ENCODE data around the gene RSU1.
"Not testable (repeated sequence)": the region's sequence is repeated elsewhere in the genome, so short reads cannot be mapped to it uniquely, and the experiment has no call there.

RSU1 gene

DNA sequence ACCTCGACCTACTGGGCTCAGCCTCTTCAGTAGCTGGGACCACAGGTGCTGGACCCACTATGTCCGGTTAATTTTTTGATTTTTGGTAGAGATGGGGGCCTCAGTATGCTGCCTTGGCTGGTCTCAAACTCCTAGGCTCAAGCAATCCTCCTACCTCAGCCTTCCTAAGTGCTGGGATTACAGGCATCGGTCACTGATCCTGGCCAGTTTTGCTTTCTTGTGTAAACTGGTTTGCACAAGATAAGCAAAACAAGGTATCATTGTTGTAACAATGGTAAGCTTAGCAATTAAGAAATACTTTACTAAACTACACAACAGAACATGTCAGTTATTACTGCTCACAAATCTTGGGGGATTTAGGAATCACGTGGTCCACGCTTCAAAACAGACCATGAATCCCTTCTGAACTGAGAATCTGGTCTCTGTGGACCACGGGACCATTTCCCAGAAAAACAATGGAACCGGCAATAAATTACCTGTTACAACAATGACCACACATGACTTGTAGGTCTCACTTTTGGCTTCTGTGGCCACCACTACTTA is 36.8 kb downstream of the RSU1 start:
- DNase-seq (ENCODE audit: low read depth in 2 of 2), result no peak

DNA sequence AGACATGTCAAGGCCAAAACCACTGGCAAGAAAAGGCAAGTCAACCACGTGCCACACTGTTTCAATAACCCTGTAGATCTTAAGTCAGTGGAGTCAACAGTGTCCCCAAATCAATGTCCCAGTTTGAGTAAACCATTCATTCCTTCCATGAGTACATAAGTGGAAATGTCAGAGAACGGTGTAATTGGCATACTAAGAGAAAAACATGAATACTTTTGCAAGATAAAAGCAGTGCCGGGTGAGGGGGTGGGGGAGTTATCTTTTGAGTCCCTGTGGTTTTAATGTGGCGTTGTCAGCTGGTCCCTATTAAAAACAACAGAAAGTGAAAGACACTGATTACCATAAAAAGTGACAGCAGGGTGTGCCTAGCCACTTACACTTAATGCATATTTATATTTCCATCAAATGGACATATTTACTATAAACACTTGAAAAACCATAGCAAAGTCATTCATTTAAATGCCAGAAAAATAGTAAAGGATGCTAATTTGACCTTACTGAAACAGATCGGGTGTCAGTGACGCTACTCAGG is 37.8 kb downstream of the RSU1 start:
- peak; percentile 57 to 60 for DNase-seq (ENCODE audit: low read depth in 2 of 2)

DNA sequence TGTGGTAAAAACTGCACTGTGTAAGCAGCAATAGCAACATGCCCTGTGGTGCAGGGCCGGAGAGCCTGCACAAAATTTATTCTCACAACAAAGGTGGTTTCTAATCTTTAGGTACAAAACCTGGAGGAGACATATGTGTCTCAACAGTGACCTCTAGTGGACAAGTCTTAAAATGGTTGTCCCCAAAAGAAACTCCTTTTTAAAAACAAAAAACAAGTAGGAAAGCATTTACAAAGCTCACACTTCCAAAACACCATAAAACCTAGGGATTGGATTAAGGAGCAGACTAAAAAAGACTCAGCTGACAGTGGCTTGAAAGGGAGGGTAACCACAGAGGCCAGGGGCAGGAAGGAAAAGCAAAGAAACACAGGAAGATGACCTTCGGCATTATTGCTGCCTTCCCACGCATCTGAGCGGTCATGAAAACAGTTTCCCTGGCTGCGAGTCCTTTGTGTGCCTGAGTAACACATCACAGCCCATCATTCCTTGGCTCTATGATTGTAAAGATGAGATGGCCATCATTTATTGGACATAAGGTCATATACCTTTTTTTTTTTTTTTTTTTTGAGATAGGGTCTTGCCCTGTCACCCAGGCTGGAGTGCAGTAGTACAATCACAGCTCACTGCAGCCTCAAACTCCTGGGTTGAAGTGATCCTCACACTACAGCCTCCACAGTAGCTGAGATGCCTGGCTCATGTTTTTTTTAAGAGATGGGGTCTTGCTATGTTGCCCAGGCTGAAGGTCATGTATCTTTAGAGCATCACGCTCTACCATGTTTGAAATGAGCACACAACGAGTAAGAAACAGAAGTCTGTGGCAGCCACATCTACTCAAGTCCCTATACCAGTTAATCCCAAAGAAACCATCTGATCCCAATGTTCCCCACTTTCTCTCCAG is 39.5 kb downstream of the RSU1 start:
- no peak for DNase-seq (ENCODE audit: low read depth in 2 of 2)

DNA sequence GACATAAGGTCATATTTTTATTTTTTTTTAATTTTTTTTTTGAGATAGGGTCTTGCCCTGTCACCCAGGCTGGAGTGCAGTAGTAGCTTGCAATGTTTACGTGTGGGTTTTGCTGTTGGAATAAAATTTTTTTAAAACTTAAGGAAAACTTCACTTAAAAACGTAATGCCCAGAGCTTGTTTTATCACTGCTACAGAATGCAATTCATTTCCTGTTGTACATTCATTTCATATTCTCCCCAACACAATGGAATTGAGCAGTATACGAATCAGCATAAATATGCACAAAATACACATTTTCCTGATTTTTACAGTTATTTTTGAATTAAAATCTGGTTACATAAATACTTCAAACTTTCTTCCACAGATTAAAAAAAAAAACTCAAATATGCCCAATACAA is 40.3 kb downstream of the RSU1 start:
- no peak for DNase-seq (ENCODE audit: low read depth in 2 of 2)

DNA sequence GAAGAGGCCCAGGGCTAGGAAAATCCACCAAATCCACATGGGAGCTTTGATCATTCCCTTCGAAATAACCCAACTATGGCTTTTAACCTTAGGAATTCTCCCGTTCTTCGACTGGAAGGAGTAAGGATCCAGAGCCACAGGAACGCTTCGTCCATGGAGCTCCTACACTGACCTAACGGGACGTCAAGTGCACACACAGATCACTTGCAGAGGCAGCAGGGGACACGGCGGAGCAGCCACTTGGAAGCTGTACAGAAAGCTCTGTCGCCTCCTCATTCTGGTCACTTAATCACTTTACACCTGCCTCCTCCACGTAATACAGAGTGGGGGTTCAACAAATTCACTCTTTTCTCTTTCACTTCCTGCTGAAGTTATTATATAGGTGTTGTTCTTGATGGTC is 43.9 kb downstream of the RSU1 start:
- no peak for DNase-seq (ENCODE audit: low read depth in 2 of 2)

DNA sequence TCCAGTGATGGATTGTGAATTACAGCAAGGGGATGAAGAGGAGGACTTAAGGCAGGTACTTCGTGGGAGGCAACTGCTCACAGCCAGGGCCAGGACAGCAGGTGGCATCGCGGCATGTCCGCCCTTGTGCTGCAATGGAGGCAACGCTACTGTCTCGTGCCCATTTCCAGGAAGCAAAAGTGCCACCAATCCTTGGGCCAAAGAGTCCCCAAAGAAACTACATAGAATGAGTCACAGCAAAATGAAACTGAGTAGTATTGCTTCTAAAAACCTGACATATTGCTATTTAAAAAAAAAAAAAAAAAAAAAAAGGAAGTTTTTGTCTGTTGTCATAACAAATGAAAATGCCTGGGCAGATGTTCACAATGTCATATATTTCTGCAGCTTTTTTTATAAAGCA is 46.6 kb downstream of the RSU1 start:
- DNase-seq (ENCODE audit: low read depth in 2 of 2), result no peak

DNA sequence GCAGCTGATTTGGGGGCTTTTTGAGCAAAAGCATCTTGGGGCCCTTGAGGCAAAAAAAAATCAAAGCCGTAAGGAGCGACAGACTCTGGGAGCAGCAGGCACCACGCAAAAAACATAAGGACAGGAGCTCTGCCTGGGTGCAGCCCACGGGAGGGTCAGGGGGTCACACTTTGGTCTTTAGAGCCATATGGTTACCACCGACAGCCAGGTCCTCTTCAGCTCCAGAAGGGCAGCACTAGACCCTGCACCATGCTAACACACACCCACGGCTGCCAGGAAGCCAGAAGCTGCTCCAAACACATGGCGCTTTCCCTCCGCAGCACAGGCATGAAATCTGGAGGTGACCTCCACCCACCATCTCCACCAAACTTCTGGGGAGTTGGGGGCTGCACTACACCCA is 47.1 kb downstream of the RSU1 start:
- DNase-seq (ENCODE audit: low read depth in 2 of 2), result no peak

DNA sequence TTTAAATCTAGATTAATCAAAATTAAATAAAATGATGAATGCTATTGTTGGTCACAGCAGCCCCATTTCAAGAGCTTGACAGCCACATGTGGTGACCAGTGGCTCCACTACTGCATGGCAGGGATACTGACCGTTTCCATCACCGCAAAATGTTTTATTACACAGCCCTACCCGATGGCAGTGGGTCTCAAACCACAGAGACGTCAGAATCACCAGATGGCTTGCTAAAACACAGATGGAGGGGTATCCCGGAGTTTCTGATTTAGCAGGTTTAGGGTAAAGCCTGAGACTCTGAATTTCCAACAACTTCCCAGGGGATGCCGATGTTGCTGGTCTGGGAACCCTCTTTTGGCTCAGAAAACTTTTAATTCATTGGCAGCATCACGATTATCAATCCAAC is 47.9 kb downstream of the RSU1 start:
- no peak for DNase-seq (ENCODE audit: low read depth in 2 of 2)

DNA sequence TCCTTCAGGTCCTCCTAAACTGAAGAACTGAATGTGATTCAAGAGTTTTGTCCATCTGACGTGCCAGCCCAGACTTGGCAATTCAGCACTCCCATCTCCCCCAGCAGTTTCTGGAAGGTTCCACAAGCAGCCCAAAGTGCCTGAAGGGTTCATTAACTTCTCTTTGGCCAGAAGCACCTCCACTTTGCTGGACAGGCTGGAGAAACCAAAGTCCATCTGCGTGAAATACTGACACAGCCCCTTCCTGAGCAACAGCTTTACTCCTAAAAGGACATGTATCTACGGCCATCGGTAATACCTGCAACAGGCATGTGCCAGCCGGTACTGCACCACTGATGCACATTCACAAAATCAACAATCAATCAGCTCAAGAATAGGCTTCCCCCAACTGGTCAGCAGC is 48.5 kb downstream of the RSU1 start:
- no peak for DNase-seq (ENCODE audit: low read depth in 2 of 2)

DNA sequence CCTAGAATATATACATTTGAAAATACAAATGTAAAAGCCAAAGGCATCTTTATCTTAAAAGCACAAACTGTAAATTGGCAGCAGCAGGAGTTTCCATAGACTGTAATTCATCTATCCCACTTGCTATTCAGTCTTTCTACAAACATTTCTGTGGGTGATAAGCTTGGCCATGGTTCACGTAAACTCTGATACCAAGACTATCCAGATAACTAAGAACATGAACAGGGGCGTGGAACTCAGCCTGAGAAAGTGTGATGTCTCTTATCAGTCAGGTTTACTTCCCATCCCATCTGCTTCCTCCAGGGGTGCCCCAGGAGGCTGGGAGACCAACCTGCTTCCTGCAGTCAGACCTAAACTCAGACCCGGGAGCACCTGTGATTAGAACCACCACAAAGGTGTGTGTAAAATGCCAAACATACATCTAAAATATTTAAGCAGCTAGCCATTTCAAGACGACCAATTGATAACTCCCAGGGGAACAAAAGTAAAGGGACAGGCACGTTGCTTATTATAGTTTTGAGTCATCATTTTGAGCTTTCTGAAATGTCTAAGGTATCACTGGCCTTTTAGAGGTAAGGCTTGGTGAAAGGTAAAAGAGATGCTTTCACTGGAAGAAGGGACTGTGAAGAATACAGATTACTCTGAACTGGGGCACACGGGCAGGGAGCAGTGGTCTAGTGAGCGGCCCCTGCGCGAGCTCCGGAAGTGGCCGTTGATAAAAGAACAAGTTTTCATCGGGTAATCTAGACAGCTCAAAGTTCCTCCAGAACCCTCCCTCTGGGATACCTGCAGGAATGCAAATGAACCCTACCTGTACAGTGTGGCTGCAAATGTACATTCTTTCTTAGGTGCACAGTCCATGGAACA is 51.5 kb downstream of the RSU1 start:
- DNase-seq (ENCODE audit: low read depth in 2 of 2), result no peak

DNA sequence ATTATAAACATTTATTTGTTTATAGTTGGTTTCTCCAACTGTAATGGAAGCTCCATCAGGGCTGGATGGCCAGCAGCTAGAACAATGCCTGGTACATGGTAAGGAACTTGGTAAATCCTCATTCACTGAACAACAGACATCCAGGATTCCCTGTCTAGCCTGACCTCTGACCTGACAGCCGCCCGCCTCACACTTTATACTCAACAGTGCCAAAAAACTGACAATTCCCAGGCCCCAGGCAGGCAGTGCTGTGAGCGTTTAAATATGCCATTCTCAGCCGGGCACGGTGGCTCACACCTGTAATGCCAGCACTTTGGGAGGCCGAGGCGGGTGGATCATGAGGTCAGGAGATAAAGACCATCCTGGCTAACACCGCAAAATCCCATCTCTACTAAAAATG is 55.9 kb downstream of the RSU1 start:
- no peak for DNase-seq (ENCODE audit: low read depth in 2 of 2)

DNA sequence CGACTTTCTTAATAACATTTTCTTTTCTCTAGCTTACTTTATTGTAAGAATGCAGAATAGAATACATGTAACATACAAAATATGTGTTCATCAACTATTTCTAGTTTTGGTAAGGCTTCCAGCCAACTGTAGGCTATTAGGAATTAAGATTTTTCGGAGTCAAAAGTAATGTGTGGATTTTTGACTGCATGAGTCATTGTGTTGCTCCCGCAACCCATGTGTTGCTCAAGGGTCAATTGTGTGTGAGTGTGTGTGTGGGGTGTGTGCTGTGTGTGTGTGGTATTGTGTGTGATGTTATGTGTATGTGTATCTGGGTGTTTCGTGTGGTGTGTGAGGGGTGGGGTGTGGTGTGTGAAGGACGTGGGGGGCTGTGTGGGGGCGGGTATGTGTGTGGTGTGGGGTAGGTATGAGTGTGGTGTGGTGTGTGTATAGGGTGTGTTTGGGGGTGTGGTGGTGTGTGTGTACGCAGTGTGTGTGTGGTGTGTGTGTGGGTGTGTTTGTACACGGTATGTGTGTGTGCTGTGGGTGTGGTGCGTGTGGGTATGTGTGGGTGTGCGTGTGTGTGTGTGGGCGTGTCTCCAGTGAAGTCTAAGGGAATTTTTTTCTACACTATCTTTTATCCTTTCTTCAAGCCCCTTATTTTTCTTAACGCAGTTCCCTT is 60.5 kb downstream of the RSU1 start:
- DNase-seq (ENCODE audit: low read depth in 2 of 2), result no peak

DNA sequence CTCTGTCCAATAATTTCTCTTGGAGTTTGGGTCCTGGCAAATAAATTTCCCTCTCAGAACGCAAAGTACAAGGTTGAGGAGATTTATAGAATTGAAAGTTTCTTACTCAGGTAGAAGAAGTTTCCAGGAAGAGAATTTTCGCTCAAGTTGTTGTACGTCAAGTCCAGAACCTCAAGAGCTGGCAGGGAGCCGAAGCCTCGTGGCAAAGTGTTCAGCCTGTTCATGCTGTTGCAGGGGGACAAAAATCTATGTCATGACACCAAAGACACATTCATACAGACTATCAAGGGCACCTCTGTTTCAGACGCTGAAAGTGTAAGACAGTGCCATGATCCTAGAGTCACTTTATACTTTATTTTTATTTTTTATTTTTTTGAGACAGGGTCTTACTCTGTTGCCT is 62.5 kb downstream of the RSU1 start:
- no peak for DNase-seq (ENCODE audit: low read depth in 2 of 2)

DNA sequence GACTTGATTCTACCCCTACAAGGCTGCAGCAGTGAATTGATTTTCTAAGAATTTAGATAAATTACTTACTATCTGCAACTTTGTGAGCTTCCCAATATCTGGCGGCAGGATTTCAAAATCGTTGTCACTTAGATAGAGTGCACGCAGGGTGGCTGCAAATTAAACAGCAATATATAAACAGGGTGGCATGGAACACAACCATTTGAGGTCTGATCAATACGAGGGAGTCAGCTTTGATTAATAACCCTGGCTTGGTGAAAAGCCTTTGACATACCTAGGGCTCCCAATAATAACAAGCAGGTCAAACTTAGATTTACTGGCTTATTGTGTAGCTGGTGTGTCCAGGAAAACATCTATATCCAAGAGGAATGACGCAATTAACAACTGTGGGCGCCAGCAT is 64.4 kb downstream of the RSU1 start:
- DNase-seq (ENCODE audit: low read depth in 2 of 2), result not testable (repeated sequence)

DNA sequence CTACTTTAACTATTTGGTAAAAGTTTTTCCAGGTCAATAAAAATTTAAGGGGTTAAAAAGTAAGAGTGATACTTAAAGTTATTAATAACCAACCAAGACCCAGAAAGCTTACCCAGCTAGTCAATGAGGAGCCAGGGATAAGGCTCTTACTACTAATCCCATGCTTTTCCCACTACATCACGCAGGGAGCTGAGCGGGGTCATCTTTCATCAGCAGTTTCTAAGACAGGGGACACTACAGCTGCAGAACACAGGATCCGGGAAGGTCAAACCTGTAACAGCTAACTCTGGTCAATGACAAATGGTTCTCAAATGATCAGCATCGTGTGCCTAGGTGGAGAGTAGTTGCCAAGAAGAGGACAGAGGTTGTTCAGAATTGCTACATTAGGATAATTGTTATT is 65.1 kb downstream of the RSU1 start:
- DNase-seq (ENCODE audit: low read depth in 2 of 2), result no peak

DNA sequence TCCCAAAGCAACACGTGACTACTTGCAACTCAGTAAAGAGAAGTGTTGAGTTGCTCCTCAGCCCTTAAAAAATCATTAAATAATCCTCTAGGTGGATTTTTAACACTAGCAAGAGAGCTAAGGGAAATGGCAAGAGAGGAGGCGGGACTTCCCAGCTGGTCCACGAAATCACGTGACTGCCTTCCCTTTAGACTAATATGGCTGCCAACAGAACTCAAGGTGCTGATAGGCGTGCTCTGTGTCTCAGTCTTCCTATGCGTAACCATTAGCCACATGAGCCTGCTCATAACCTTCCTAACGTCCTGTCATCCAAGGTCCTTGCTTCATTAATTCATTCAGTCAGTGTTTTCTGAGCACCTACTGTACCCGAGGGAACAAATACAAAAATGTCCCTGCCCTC is 66.0 kb downstream of the RSU1 start:
- no peak for DNase-seq (ENCODE audit: low read depth in 2 of 2)

DNA sequence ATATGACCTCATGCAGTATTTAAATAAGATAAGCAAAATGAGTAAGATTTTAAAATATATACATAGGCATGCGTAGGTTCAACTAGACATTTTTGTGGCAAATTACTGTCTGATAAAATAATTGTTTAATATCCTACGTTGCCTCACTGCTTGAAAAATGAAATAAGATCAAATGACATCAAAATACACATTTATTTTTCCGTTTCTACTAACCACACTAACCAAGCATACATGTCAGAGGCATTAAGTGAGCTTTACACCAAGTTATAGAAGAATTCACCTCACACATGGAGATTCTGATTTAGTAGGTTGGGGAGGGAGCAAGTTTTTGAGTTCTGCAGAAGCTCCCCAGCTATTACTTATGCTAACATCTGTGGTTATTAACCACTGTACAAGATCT is 66.8 kb downstream of the RSU1 start:
- DNase-seq (ENCODE audit: low read depth in 2 of 2), result no peak

DNA sequence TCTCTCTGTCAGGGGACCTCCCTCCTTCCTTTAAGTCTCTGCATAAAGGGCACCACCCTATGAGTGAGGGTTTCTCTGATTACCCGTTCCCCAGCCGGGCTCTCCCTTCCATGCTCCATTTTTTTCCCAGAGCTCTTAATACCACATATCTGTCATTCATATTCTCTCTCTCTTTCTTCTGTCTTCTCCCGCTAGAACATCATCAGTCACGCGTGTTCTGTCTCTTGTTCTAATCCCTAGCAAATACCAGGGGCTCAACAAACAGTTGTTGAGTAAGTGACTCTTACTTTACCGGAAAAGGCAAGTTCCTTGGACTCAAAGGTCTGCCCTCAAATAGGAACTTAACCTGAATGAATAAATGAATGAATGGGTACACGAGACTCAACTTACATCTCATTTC is 68.5 kb downstream of the RSU1 start:
- no peak for DNase-seq (ENCODE audit: low read depth in 2 of 2)

DNA sequence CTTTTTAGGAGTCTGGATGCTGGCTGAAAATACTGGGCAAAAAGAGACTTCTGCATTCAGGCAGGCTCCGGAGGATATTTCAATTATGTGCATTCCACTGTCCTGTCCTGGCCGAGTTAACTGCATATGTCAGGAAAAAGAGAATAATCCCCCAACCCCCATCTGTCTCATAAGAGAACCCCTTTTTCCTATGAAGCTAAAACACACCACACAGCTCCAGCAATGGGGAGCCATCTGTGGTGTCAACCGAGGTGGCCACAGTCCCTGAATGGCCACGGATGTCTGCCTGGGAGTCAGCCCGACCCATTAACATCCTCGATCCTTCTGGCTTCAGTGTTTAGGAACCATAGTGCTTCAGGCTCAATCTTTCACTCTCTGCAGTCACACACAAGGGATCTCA is 70.4 kb downstream of the RSU1 start:
- no peak for DNase-seq (ENCODE audit: low read depth in 2 of 2)

DNA sequence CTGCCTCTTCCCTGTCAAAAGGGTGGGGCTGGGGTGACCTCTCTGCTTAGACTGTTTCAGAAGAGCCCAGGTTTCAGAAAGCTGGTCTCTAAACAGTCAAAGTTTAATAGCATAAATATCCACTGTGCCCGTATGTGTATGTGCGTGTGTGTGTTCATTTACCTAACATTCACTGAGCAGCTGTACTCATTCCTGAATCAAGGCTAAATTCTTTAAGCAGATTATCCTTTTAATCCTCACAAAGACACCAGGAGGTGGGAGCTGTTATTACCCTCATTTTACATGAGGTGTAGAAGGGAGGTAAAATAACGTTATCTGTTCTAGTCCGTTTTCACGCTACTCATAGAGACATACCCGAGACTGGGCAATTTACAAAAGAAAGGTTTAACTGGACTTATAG is 72.2 kb downstream of the RSU1 start:
- no peak for DNase-seq (ENCODE audit: low read depth in 2 of 2)

DNA sequence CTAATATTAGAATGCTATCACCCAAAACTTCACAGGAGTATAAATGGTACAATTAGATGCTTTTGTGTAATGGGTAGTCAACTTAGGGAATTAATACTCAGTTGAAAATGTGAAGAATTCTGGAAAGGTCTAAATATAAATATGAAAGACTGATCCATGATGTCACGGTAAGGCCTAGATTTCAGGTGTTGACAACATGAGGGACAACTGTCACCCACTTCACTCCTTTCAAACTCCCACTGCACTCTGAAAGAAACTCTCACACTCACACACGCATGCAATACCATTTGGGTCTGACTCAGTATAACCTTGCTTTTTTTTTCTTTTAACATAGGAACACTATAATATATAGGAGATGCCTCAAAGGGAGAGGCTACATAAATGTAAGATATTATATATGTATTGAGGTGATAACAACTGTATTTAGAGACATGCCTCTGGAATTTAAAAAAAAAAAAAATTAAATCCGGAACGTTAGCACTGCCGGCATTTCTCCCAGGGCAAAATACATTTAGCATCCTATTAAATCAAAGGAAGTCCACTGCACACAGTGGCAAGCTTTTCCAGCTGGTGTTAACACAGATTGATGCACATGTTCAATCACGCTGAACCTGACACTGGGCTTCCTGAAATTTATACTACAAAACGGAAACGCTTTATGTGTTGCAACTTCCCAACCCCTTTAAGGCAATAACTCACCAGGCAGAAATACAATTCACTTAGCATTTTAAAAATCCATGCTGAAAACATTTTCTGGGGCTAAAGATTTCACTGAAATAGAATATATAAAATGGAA is 74.9 kb downstream of the RSU1 start:
- DNase-seq (ENCODE audit: low read depth in 2 of 2), result no peak
